Bronchial epithelial cell (primary cell): ENCODE data around the gene PMEPA1. TPM values are rescaled to one million over a fixed set of nuclear protein-coding genes. Genes with fewer than 3 reads are reported as not detected.
A peak's percentile ranks its signal among the peaks of the same experiment; 100 is the strongest.

Experiments
- DNase-seq: peaks from one replicate; pipeline ENCODE4 v3.0.0-alpha.2; 2010; ENCODE audit warnings: low read depth
- FAIRE-seq: peaks from 2 replicates; lab custom pipeline; 2011; peaks lifted over from hg19 to GRCh38; lab: Jason Lieb, UNC
- H3K27me3 ChIP-seq: 2 replicates; pipeline ENCODE4 v1.5.1; 2011; ENCODE audit warnings: low read length; ENCODE audit not compliant: control insufficient read depth, insufficient read depth
- H3K36me3 ChIP-seq: 2 replicates; pipeline ENCODE4 v1.5.1; 2011; ENCODE audit warnings: low read length; ENCODE audit not compliant: control insufficient read depth, insufficient read depth
- H3K4me3 ChIP-seq: 2 replicates; pipeline ENCODE4 v1.5.1; 2011; ENCODE audit warnings: mild to moderate bottlenecking, low read depth, low read length, control low read depth
- CTCF ChIP-seq: IDR thresholded peaks from 2 replicates; pipeline ENCODE4 v1.5.1; 2011; ENCODE audit warnings: mild to moderate bottlenecking, moderate library complexity, low read length, control low read depth, inconsistent platforms; ENCODE audit not compliant: insufficient read depth, severe bottlenecking
- total RNA-seq: library from RNA; depleted of rRNA; stranded (reverse); fragments of >200 nt; gene quantifications from 2 replicates; pipeline ENCODE4 v1.2.1, GENCODE V29; 2014

Gene PMEPA1
- total RNA-seq, 1 donor from 2014 or later = 51.1 TPM

- DNase-seq = no peak
- no peak overlapping the region for H3K4me3 ChIP-seq
- no peak for TF ChIP-seq CTCF
- H3K36me3 ChIP-seq = no peaks in the 10 kb centered on the region
- peaks cover 6% of the 10 kb centered on the region for H3K27me3 ChIP-seq
- FAIRE-seq = no peak
Observed at GRCh38 chr20:57754190-57754589, 44.4 kb upstream of the PMEPA1 start.

GRCh38 chr20:57753332-57754164 is 43.7 kb upstream of the PMEPA1 start:
- H3K4me3 ChIP-seq = no peak overlapping the region
- DNase-seq = no peak
- H3K27me3 ChIP-seq = peaks cover 6% of the 10 kb centered on the region
- FAIRE-seq = no peak
- H3K36me3 ChIP-seq = no peaks in the 10 kb centered on the region
- TF ChIP-seq CTCF = no peak

- FAIRE-seq (no peak), DNase-seq (no peak)
- Histone ChIP-seq H3K4me3 (no peak overlapping the region), H3K27me3 (no peaks in the 10 kb centered on the region), H3K36me3 (no peaks in the 10 kb centered on the region)
- no peak for TF ChIP-seq CTCF
Observed at GRCh38 chr20:57751411-57751810, 41.6 kb upstream of the PMEPA1 start.

- H3K36me3 ChIP-seq = no peaks in the 10 kb centered on the region
- no peak for TF ChIP-seq CTCF
- H3K4me3 ChIP-seq = no peak overlapping the region
- H3K27me3 ChIP-seq = no peaks in the 10 kb centered on the region
- no peak for FAIRE-seq
- no peak for DNase-seq
Observed at GRCh38 chr20:57749869-57750268, 40.1 kb upstream of the PMEPA1 start.

- Histone ChIP-seq H3K36me3 (no peaks in the 10 kb centered on the region), H3K4me3 (no peak overlapping the region), H3K27me3 (no peaks in the 10 kb centered on the region)
- no peak for FAIRE-seq
- peak; percentile 9 for DNase-seq
- no peak for TF ChIP-seq CTCF
Observed at GRCh38 chr20:57749131-57749690, 39.4 kb upstream of the PMEPA1 start.
